Hair follicular keratinocyte (primary cell): ENCODE results near the gene RO60. TPM values are rescaled to one million over a fixed set of nuclear protein-coding genes. Genes with fewer than 3 reads are reported as not detected.

Experiments used
- total RNA-seq: library from RNA; depleted of rRNA; stranded (reverse); fragments of >200 nt; gene quantifications from 2 replicates; pipeline ENCODE4 v1.2.3, GENCODE V29; 2015

The RO60 gene
- 43.1 and 69.9 TPM in 2 replicates for total RNA-seq

DNA sequence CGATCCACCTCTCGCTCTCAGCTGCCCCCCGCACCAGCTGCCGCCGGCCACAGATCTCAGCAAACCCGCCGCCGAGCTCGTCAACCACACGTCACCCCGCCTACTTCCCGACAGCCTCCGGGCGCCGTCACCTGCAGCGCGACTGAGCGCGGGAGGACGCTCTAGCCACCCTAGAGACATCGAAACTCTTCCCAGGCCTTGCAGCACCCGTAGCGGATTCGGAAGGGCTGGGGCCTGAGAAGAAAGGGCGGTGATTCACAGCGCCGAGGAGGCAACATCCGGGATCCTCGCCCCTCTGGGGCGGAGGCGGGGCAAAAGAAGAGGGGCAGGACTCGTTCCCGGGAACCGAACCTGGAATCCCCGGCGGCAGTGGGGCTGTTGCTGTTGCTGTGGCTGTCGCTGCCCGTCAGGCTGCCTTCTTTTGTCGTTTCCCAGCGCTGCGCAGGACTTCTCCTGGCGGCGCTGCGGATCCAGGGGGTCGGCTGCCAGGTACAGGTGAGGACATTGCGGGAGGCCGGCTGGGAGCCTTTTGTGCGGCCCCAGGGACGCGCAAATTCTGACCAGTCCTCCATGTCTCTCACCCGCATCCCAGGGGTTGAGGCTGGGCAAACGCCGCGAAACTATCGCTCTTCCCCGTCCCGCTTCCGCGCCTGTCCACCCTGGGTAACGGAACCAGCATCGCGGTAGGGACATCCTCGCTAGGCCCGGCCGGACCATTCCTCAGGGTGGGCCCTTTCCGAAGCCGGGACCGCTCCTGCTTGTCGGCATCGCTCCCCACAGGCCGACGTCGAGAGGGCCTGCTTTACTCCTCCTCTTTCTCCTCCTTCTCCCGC, at the start of gene RO60, which contains the start of gene UCHL5:
Gene RO60 (plus strand): TSS at position 331 of the 833 bp plus-strand sequence. CDS start 9,443 bp downstream, outside the sequence.
Gene UCHL5 (minus strand): TSS at position 79 of the 833 bp plus-strand sequence. CDS start 100 bp downstream, outside the sequence.

GRCh38 chr1:193104907-193105820, 45.8 kb downstream of the RO60 start, which contains the start of gene GLRX2:
GLRX2 (minus strand) TSS chr1:193105414; CDS start chr1:193105382, 32 bp downstream.

Other genes with a start within 250 kb of the RO60 start
- 18.6 and 37.5 TPM in 2 replicates for gene UCHL5, start 252 bp upstream of the RO60 start, total RNA-seq
- 11.9 and 17.2 TPM in 2 replicates for gene GLRX2, start 45.8 kb downstream of the RO60 start, total RNA-seq
- 12.3 and 12.9 TPM in 2 replicates for gene CDC73, start 62.4 kb downstream of the RO60 start, total RNA-seq
- not detected in 2 replicates for gene B3GALT2, start 127.0 kb downstream of the RO60 start, total RNA-seq